ENCODE data around the gene CCER1.

GRCh38 chr12:90915353-90915752 lies 39.6 kb downstream of the CCER1 start:
- TF ChIP-seq POLR2AphosphoS5 (IDR thresholded peaks at IDR 0.05) (no peak), CTCF (IDR thresholded peaks at IDR 0.05) (no peak)

Measured in esophagus muscularis mucosa (tissue), 3 donors.